Ramos (cell line): Measurements from ENCODE around the gene PRRG1.
"Not testable (repeated sequence)": the region's sequence is repeated elsewhere in the genome, so short reads cannot be mapped to it uniquely, and the experiment has no call there.

Experiments used
- in situ Hi-C: fragments of 300-500 bp; cut with MboI; formaldehyde crosslinking; loops from one replicate; pipeline ENCODE4 v1.14.3; 2022; ENCODE audit warnings: low sequenced_read_pairs; ENCODE audit not compliant: unreplicated experiment

PRRG1 gene

DNA sequence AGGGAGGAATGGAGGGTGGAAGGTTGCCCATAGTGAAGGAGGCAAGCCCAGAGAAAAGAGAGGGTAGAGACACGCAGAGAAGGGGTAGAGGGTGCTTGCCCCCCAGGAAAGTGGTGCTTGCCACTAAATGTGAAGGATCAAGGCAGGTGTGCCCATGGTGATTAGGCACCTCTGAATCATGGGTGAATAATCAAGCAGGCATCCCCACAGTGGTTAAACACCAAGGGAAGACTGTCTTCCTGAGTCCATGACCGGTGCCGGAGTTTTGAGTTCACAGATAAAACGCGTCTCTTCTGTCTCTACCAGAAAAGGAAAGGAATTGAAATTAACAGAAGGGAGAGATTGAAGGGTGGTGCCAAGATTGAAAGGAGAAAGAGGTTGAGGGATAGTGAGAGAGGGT is 111.1 kb downstream of the PRRG1 start:
- in situ Hi-C loops: not testable (repeated sequence)

- in situ Hi-C loops: no loop called here
Observed at GRCh38 chrX:37462346-37462745, 113.2 kb downstream of the PRRG1 start.

- in situ Hi-C loops: no loop called here
Observed at GRCh38 chrX:37468124-37468739, 119.1 kb downstream of the PRRG1 start.

- in situ Hi-C loops: no loop called here
Observed at GRCh38 chrX:37470711-37471110, 121.5 kb downstream of the PRRG1 start.

DNA sequence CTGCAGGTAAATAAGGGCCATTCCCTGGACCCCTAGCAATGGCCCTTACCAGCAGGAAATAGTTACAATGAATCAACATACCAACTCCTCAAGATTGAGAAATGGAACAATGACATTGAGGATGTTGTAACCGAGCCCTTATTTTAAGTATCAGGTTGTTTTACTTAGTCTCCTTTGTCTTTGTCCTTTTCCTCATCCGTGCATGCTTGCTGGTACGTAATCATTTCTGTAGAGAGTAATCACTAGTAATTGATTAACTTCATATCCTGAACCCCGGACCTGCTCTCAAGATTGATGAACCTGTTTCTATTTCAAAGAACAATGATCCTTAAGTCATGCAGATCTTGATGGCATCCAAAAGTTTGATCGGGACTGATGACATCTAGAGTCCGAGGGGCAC is 123.7 kb downstream of the PRRG1 start:
- in situ Hi-C loops: no loop called here

- in situ Hi-C loops: no loop called here
Observed at GRCh38 chrX:37474478-37474877, 125.3 kb downstream of the PRRG1 start.

DNA sequence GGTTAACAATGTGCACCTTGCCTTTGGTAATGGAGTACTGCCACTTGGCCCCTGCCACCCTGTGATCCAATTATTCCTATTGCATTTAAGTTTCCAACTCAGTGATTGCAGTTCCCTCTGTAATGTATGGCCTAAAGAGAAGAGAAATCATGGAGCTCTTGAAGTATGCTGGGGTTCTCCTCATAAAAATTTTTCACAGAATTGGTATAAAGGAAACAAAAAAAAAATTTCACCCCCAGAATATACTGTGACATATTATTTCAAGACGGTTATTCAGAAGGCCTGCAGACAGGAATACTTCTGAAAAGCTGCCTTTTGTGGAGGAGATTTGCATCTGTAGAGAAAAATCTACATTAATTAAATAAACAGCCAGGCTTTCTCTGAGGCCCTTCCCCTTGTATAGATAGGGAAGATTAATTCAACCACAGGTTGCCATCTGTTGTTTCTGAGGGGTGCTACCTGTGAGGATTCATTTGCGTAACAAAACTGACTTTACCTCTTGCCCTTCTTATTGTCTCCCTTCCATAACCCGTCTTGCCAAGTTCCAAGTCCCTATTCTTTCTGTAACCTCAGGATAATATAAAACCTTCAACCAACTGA is 127.5 kb downstream of the PRRG1 start:
- in situ Hi-C loops: no loop called here

DNA sequence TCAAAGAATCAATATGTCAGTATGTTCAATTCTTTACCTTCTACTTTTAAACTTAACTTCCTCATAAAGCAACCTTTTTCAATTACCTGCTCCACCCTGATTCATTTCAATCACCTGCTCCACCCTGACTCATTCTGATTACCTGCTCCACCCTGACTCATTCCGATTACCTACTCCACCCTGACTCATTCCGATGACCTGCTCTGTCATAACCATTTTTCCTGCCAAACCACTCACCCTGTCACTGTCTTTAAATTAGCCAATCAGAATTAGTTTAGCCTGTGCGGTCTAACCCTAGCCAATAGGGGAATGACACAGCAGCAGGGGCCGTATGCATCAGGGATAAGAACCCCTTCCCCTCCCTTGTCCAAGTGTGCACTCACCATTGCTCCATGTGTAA is 135.2 kb downstream of the PRRG1 start:
- in situ Hi-C loops: not testable (repeated sequence)

DNA sequence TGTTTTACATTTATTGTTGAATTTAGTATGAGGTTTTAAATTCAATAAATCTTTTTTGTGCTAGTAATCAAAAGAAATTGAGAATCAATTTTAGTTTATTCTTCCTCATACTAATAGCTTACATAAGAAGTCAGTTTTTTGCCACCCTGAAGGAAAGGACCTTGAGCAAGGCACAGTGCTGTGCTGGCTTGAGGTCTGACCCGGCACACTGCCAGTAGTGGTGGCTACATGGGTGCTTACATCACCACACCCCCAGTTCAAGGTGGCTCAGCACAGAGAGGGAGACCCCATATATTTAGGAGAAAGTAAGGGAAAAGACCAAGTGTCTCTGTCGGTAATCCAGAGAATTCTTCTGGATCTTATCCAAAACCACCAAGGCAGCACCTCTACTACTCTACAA is 136.3 kb downstream of the PRRG1 start:
- in situ Hi-C loops: no loop called here

GRCh38 chrX:37487271-37487670 is 138.1 kb downstream of the PRRG1 start:
- in situ Hi-C loops: no loop called here

- in situ Hi-C loops: no loop called here
Observed at GRCh38 chrX:37488323-37488722, 139.2 kb downstream of the PRRG1 start.

DNA sequence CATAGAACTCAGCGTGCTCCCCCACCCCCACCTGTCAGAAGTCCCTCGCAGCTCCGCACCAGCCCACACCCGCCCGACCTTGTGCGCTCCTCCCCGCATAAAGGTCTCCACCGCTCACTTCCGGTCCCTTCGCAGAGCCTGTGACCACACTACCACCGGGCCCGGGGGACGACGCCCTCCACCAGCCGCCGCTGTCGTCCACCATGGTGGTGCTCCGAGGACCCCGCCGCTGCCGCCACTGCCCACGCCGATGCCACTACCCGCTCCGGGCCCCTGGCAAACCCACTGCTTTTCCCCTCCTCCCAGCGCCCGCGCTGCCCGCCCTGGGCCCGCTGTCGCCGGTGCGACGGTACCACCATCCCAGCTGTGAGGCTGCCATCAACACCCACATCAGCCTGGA is 142.5 kb downstream of the PRRG1 start:
- in situ Hi-C loops: no loop called here

- in situ Hi-C loops: not testable (repeated sequence)
Observed at GRCh38 chrX:37495760-37496159, 146.6 kb downstream of the PRRG1 start.

GRCh38 chrX:37497126-37497525 is 148.0 kb downstream of the PRRG1 start:
- in situ Hi-C loops: not testable (repeated sequence)

DNA sequence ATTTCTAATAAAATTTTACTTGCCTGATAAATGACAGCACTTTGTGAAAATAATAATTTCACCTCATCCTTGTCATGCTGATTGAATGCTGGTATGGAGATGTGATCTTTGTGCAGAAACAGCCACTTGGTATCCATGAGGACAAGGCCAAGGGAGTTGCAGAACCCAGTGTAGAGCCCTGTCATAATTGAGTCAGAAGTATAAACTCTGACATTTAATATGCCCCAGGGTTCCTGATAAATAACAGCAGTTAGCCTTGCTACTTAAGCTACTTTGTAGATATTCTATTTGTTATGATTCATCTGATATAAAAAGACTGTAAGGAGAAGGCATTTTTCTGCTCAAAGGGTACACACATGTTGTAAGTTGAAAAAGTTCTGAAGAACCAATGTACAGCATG is 149.2 kb downstream of the PRRG1 start:
- in situ Hi-C loops: not testable (repeated sequence)

DNA sequence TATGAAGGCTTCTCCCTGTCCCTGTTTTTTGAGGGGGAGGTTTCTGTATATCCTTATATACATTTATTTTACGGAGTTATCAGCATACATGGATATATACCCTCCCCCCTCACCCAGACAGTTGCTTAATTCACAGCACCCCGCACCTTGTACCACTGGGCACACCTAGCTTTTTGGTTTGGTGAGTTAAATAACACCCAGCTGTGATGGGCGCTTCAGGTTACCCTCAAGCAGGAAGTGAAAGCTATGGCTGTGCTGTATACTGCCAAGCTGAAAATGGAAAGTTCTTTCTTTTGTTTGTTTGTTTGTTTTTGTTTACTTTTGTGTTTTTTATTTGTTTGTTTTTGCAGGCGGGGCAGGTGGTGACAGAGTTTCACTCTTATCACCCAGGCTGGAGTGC is 150.5 kb downstream of the PRRG1 start:
- in situ Hi-C loops: loop anchor here (25.0 kb wide), 1 partner anchor 663 kb away; no protein-coding TSS in a partner anchor

- in situ Hi-C loops: loop anchor here (25.0 kb wide), 1 partner anchor 657 kb away; no protein-coding TSS in a partner anchor
Observed at GRCh38 chrX:37504991-37505390, 155.8 kb downstream of the PRRG1 start.
